H7 (cell line): ENCODE data around the gene COX6B2. TPM values are rescaled to one million over a fixed set of nuclear protein-coding genes. Genes with fewer than 3 reads are reported as not detected.
"Not testable (repeated sequence)": the region's sequence is repeated elsewhere in the genome, so short reads cannot be mapped to it uniquely, and the experiment has no call there.

Experiments used
- DNase-seq: peaks from one replicate; pipeline ENCODE4 v3.0.0; 2012
- H3K27me3 ChIP-seq: 2 replicates; pipeline ENCODE4 v1.6.0; 2011; ENCODE audit warnings: mild to moderate bottlenecking, low read length; ENCODE audit not compliant: control insufficient read depth, insufficient read depth
- H3K36me3 ChIP-seq: replicated peaks from 2 replicates; pipeline ENCODE4 v1.5.1; 2011; ENCODE audit warnings: low read length; ENCODE audit not compliant: control insufficient read depth, insufficient read depth
- H3K4me3 ChIP-seq: 2 replicates; pipeline ENCODE4 v1.5.1; 2011; ENCODE audit warnings: low read depth, mild to moderate bottlenecking, control low read depth, low read length, moderate library complexity; ENCODE audit not compliant: insufficient read depth
- total RNA-seq: library from RNA; depleted of rRNA; stranded (reverse); fragments of >200 nt; shearing (Covaris generic); gene quantifications from 2 replicates; pipeline ENCODE4 v1.2.3, GENCODE V29; 2014; rRNA removed

Gene COX6B2, protein sequence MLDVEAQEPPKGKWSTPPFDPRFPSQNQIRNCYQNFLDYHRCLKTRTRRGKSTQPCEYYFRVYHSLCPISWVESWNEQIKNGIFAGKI
- total RNA-seq, result 0.17 and 0.30 TPM in 2 replicates

DNA sequence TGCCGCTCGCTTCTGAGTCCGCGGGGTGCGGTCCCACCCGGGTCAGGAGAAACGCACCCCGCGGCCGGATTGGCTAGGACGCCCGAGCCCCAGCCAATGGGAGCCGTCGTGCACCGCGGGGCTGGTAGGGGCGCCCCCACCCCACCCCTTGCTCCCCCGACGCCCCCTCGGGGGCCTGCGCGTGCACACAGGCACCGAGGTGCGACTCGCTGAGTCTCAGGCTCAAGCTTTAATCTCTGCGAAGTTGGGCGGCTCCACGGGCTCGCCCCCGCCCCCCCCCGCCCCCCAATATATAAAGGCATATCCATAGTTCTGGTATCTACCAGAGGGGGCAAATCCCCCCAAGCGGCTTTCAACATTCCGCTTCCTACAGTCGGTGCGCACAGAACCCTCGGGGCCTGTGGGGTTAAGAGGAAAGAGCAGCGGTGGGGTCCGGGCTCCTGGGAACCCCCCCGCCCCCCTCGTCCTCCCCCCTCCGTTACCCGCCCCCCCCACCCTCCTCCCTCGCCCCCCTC is at the start of gene COX6B2:
Gene COX6B2, minus strand, starts transcription at position 22 of the 515 bp plus-strand sequence. CDS start 198 bp downstream, outside the sequence.
- peak within 1 kb of the TSS; percentile 54 for H3K4me3 ChIP-seq
- no peaks in the 10 kb centered on the region for H3K36me3 ChIP-seq
- peak; percentile 93 for DNase-seq
- peaks cover 52% of the 10 kb centered on the region for H3K27me3 ChIP-seq

DNA sequence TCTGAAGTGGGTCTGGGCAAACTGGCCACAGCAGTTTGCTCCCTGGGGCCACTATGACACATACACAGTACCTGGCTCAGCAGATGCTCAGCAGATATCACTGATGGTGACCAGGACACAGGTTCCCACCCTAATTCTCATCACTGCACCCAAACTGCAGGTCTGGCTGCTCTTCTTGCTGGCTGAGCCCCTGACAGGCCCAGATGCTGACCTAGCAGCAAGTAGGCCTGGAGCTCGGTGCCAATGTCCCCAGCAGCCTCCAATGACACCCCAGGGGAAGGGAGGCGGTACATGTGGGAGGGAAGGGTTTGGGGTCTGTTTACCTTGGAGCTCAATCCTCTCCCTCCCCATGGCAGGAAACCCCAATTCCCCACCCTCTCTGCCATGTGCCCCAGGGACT is 48.0 kb upstream of the COX6B2 start:
- peaks cover 48% of the 10 kb centered on the region for H3K36me3 ChIP-seq
- H3K4me3 ChIP-seq, result no peak overlapping the region
- no peak for DNase-seq
- H3K27me3 ChIP-seq, result no peaks in the 10 kb centered on the region

DNA sequence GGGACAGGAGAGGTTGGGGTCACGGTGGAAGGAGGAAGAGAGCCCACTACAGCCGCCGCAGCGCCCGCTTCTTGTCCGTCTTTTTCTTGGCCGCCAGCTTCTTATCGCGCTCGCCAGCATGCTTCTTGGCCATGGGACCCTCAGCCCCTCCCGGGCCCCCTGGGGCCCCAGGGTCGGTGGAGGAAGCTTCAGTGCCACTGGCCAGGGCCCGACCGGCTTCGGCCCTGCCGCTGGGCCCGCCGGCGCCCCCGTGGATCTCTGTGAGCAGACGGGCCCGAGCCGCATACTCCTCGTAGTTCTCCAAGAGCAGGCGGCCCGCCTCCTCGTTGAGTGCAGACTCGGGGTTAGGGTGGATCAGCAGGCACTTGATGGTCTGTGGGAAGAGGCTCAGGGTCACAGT is 46.9 kb upstream of the COX6B2 start:
- not testable (repeated sequence) for DNase-seq, H3K27me3 ChIP-seq, H3K4me3 ChIP-seq
- H3K36me3 ChIP-seq, result peaks cover 44% of the 10 kb centered on the region

DNA sequence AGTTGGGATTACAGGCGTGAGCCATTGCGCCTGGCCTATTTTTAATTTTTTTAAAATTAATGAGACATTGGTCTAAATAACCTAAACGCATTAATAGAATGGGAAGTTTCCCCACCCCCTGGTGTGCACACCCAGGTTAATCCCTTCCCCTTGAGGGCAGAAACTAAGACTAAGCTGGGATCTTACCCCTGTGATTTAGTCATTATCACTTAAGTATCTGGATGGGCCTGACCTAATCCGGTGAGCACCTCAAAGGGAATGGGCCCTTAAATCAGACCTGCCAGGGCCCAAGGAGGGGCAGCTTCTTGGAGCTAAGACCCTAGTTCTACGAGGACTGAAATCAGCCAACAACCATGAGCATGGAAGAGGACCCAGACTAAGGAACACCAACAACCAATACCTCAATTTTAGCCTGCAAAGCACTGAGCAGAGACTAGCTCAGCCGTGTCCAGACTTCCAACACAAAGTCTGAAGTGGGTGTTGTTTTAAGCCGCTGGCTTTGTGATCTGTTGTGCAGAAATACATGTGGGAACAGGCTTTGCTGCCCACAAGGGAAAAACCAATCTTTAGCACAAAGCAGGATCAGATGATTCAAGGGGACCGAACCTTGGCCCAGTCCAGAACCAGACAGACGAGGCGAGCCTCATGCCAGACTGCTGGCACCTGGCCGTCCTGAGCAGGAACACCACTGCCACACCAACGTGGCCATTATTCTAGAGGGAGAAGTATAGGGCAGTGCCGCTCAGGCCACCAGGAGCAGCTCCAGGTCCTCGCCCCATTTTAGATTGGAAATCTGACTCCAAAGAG is 46.0 kb upstream of the COX6B2 start:
- Histone ChIP-seq H3K4me3 (no peak overlapping the region), H3K36me3 (peaks cover 35% of the 10 kb centered on the region)
- DNase-seq, result peak; percentile 43

DNA sequence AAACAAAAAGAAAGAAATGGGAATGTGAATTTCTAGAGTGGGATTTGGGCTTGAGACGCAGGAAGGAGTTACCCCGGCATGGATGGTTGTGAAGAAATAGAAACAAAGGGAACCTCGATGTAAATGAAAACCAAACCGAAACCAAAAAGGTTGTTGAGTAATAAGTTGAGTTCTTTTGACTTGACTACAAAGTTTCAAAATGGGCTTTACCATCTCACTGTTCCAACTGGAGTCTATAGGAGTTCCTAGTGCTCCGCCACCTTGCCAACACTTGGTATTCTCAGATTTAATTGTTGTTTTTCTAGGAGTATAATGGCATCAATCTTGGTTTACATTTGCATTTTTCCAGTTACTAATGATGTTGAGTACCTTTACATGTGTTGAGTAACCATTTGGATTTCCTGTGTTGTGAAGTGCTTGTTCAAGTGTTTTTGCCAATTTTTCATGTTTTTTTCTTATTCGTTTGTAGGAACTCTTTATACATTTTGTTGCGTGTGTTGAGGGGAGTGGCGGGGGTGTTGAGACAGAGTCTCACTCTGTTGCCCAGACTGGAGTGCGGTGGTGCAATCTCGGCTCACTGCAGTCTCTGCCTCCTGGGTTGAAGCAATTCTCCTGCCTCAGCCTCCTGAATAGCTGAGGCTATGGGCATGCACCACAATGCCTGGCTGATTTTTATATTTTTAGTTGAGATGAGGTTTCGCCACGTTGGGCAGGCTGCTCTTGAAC is 43.8 kb upstream of the COX6B2 start:
- Histone ChIP-seq H3K36me3 (peaks cover 22% of the 10 kb centered on the region), H3K4me3 (no peak overlapping the region), H3K27me3 (no peaks in the 10 kb centered on the region)
- DNase-seq, result no peak

More for the DNA sequence above, 46.0 kb upstream of the COX6B2 start:
- H3K27me3 ChIP-seq, result no peaks in the 10 kb centered on the region

DNA sequence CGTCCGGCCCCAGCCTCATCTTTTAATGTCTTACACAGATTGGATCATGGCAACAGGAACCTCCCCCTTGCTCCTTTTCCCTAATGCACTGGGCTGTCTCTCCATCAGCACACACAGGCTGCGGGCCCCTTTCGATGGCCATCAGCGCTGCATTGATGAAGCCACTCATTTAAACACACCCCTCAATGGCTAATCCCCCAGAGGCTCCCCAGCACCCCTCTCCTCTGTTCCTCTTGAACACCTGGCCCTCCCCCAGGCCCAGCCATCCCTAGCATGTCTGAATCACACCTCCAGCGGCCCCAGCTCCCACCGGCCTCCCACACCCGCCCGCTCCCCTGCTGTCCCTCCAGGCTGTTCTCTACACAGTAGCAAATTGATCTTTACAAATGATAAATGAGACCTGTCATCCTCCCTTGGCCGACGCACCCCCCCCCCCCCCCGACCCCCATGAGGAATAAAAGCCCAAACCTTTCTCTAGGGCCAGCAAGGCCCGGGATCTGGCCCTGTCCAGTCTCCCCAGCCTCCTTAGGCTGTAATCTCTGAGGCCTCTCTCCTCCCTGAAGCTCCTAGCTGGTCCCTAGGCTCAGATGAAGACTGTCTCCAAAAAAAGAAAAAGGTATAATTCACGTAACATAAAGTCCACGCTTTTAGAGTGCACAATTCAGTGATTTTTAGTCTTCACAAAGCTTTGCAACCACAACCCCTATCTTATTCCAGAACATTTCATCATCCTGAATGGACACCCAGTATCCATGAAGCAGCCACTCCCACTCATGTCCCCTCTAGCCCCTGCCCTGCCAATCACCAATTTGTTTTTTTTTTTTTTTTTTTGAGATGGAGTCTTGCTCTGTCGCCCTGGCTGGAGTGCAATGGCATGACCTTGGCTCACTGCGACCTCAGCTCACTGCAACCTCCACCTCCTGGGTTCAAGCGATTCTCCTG is 38.6 kb upstream of the COX6B2 start:
- peak; percentile 83 for DNase-seq
- Histone ChIP-seq H3K4me3 (no peak overlapping the region), H3K36me3 (peaks cover 12% of the 10 kb centered on the region), H3K27me3 (no peaks in the 10 kb centered on the region)

DNA sequence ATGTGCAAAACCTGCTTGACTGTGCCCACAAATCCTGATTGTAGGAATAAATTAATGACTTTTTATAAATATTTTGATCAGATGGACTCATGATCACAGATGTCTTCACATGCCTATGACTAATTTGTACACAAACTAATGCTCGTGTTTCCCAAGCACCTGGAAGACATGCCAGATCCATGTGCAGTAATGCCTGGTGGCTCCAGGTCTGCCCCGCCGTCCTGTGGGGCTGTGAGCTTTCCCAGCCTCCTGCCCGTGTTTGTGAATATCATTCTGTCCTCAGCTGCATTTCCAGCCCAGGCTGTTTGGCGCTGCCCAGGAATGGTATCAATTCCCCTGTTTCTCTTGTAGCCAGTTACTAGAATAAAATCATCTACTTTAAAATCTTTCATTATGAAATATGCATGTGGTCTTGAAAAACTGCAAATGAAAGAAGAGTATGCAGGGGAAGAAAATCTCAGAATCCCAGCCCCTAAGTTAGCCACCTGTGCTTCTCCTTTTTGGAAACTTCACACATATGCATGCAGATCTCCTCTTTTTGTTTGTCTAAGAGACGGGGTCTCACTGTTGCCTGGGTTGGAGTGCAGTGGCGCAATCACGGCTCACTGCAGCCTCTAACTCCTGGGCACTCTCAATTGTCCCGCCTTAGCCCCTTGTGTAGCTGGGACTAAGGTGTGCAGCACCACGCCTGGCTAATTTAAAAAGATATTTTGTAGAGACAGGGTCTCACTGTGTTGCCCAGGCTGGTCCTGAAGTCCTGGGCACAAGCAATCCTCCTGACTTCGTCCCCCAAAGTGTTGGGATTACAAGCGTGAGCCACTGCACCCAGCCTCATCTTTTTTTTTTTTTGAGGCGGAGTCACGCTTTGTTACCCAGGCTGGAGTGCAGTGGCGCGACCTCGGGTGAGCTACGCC is 37.4 kb upstream of the COX6B2 start:
- H3K36me3 ChIP-seq, result peaks cover 24% of the 10 kb centered on the region
- no peaks in the 10 kb centered on the region for H3K27me3 ChIP-seq
- H3K4me3 ChIP-seq, result no peak overlapping the region
- peak; percentile 53 for DNase-seq

DNA sequence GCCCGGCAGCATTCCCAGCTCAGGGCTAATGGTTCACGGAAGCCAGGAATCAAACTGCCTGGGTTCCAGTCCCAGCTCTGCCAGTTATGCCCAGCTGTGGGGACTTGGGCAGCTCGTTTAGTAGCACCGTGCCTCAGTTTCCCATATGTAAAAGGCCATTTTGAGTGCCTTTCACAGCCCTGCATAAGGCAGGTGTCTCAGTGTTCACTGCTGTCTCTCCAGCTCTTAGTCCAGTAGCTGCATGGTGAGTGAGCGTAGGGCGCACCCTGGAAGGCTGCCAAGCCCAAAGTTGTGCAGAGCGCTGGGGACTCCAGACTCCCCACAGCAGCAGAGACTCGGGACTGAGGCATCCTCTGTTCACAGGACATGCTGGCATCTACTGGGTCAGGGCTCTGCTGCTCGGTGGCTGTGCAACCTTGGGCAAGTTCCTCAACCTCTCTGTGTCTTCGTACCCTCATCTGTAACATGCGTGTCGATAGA is 36.7 kb upstream of the COX6B2 start:
- peak; percentile 36 for DNase-seq
- Histone ChIP-seq H3K4me3 (no peak overlapping the region), H3K36me3 (peaks cover 28% of the 10 kb centered on the region), H3K27me3 (no peaks in the 10 kb centered on the region)

DNA sequence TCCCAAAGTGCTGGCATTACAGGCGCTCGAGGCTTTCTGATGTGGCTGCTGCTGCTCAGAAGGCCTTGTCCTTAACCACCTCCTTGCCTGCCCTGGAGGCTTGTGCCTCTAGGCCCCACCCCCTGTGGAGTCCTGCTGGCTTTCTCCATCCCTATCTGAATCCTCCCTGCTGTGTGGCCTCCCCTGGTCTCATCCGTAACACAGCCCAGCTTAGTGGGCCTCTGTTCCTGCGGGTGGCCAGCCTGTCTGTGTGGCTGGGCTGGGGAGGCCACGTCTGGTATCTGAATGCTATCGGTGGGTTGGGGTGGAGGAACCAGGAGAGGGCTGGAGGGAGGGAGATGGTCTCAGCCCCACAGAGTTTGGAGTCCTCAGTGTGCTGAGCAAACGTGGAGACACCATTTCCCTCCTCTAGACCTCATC is 36.0 kb upstream of the COX6B2 start:
- Histone ChIP-seq H3K4me3 (no peak overlapping the region), H3K27me3 (no peaks in the 10 kb centered on the region), H3K36me3 (peaks cover 28% of the 10 kb centered on the region)
- peak; percentile 65 for DNase-seq

DNA sequence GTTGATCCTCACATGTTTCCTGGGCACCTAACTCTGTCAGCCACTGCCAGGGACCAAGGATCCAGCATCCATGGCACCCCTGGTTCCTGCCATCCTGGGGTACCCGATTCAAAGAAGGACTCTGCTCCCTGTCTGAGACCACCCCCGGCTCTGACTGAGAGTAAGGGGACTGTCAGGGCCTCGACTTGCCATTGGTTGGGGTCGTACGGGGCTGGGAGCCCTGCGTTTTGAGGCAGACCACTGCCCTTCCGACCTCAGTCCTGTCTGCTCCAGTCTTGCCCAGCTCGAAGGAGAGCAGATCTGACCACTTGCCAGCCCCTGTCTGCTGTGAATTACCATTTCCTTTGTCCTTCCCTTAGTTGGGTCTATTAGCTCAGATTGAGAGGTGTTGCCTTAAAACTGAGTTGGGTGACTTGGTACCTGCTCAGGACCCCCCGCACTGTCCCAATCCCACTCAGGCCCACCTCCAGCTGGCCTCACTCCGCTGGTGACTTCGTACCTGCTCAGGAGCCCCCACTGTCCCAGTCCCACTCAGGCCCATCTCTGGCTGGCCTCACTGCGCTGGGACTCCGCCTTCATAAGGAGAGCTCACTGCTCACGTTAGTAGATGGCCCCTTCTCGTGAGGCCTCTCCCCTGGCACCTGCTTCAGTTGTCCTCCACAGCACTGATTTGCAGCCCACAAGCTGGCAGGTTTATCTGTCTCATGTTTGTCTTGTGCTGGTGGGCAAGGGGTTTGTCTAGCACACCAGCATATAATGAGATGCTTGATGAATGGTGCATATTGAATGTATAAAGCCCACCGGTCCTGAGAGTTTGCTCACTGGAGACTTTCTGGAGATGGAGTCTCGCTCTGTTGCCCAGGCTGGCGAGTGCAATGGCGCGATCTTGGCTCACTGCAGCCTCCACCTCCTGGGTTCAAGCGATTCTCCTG is 35.1 kb upstream of the COX6B2 start:
- Histone ChIP-seq H3K27me3 (no peaks in the 10 kb centered on the region; the same call in 1 of the 2 replicates), H3K4me3 (no peak overlapping the region), H3K36me3 (peaks cover 28% of the 10 kb centered on the region)
- peak; percentile 36 for DNase-seq

DNA sequence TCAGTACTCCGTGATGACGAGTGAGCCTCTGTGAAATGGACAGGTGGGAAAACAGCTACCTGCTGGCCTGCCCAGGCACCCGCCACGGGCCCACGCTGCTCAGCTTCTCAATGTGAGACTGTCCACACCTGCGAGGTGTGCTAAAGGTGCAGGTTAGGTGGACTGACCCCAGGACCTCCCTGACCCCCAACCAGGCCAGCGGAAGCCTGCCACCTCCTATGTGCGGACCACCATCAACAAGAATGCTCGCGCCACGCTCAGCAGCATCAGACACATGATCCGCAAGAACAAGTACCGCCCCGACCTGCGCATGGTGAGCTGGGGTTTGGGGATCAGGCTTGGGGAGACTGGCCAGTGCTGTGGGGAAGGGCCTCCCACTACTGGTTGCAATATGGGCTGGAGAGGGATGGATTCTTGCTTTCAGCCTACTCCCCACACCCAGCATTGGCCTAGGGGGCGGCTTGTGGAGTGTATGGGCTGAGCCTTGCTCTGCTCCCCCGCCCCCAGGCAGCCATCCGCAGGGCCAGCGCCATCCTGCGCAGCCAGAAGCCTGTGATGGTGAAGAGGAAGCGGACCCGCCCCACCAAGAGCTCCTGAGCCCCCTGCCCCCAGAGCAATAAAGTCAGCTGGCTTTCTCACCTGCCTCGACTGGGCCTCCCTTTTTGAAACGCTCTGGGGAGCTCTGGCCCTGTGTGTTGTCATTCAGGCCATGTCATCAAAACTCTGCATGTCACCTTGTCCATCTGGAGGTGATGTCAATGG is 33.4 kb upstream of the COX6B2 start:
- DNase-seq, result peak; percentile 38
- Histone ChIP-seq H3K36me3 (peaks cover 28% of the 10 kb centered on the region), H3K4me3 (no peak overlapping the region), H3K27me3 (peaks cover 7% of the 10 kb centered on the region; the same call in 1 of the 2 replicates)
